K562 (cell line): ENCODE results near the gene KIAA0319L. TPM values are rescaled to one million over a fixed set of nuclear protein-coding genes. Genes with fewer than 3 reads are reported as not detected.

Experiments
- BCL6 ChIP-seq: fragments of 250-450 bp; sonication (Bioruptor Pico); IDR thresholded peaks from 2 replicates; pipeline ENCODE4 v1.4.0; 2020
- BRF1 ChIP-seq: IDR thresholded peaks from 3 replicates; pipeline ENCODE4 v1.6.1; 2011; ENCODE audit warnings: borderline replicate concordance, mild to moderate bottlenecking; ENCODE audit not compliant: insufficient read length; ENCODE audit errors: extremely low read depth
- CBX5 ChIP-seq: IDR thresholded peaks from 2 replicates; pipeline ENCODE4 v1.6.1; 2014; ENCODE audit warnings: low read depth, borderline replicate concordance
- COPS2 ChIP-seq: fragments of 450-650 bp; conservative IDR thresholded peaks from 2 replicates; pipeline ENCODE4 v1.6.1; 2016; ENCODE audit warnings: mild to moderate bottlenecking, moderate library complexity
- CXXC5 ChIP-seq: fragments of 250-450 bp; sonication (Bioruptor Pico); IDR thresholded peaks from 2 replicates; pipeline ENCODE4 v1.8.0; 2022; ENCODE audit warnings: inconsistent platforms, mild to moderate bottlenecking, moderate library complexity
- ETV1 ChIP-seq: fragments of 450-650 bp; conservative IDR thresholded peaks from 2 replicates; pipeline ENCODE4 v1.6.1; 2016; ENCODE audit warnings: missing genetic modification characterization, control low read depth, low read depth, missing compliant biosample characterization
- ETV5 ChIP-seq: sonication (generic); formaldehyde crosslinking; IDR thresholded peaks from 2 replicates; pipeline ENCODE4 v1.4.0; 2020; ENCODE audit warnings: low read depth, mild to moderate bottlenecking, missing genetic modification reagents
- GATAD2A ChIP-seq: fragments of 450-650 bp; IDR thresholded peaks from 2 replicates; pipeline ENCODE4 v1.6.1; 2017
- HMG20A ChIP-seq: fragments of 450-650 bp; formaldehyde crosslinking; conservative IDR thresholded peaks from 2 replicates; pipeline ENCODE4 v1.4.0; 2020; ENCODE audit warnings: mild to moderate bottlenecking, mixed read lengths
- ILK ChIP-seq: fragments of 450-650 bp; IDR thresholded peaks from 2 replicates; pipeline ENCODE4 v1.6.1; 2016; ENCODE audit warnings: missing genetic modification characterization, low read depth, mild to moderate bottlenecking, missing compliant biosample characterization, moderate library complexity, borderline replicate concordance
- KAT7 ChIP-seq: sonication (generic); formaldehyde crosslinking; IDR thresholded peaks from 2 replicates; pipeline ENCODE4 v1.8.0; 2022; ENCODE audit warnings: missing genetic modification reagents, mild to moderate bottlenecking, borderline replicate concordance
- KLF1 ChIP-seq: fragments of 450-650 bp; IDR thresholded peaks from 2 replicates; pipeline ENCODE4 v1.6.1; 2016; ENCODE audit warnings: missing genetic modification characterization, missing compliant biosample characterization
- MECOM ChIP-seq: fragments of 250-450 bp; sonication (Bioruptor Pico); IDR thresholded peaks from 2 replicates; pipeline ENCODE4 v1.8.0; 2022; ENCODE audit warnings: inconsistent platforms
- NBN ChIP-seq: fragments of 450-650 bp; IDR thresholded peaks from 2 replicates; pipeline ENCODE4 v1.6.1; 2016; ENCODE audit warnings: low read depth, mild to moderate bottlenecking
- POLR2AphosphoS2 ChIP-seq: IDR thresholded peaks from 2 replicates; pipeline ENCODE4 v1.6.1; 2012; ENCODE audit warnings: low read length, improper control_type of control experiment
- PYGO2 ChIP-seq: fragments of 450-650 bp; IDR thresholded peaks from 2 replicates; pipeline ENCODE4 v1.6.1; 2016; ENCODE audit warnings: mild to moderate bottlenecking, missing genetic modification characterization, moderate library complexity, missing compliant biosample characterization
- RAD21 ChIP-seq, 2 experiments: fragments of 250-450 bp in 1 of 2; fragments of 450-650 bp in 1 of 2; sonication (Bioruptor Pico) in 1 of 2; formaldehyde crosslinking in 1 of 2; IDR thresholded peaks in 1 of 2; conservative IDR thresholded peaks in 1 of 2; 2 replicates each; pipeline versions ENCODE4 v1.4.0 to v1.8.0; 2020 to 2022; ENCODE audit warnings: mild to moderate bottlenecking in 2 of 2, moderate library complexity in 1 of 2
- RBFOX2 ChIP-seq: fragments of 200-400 bp; formaldehyde crosslinking; IDR thresholded peaks from 2 replicates; pipeline ENCODE4 v1.6.1; 2017; ENCODE audit warnings: low read depth, mild to moderate bottlenecking, low read length, moderate library complexity
- RHOXF2B ChIP-seq: fragments of 250-450 bp; sonication (Bioruptor Pico); conservative IDR thresholded peaks from 2 replicates; pipeline ENCODE4 v1.5.1; 2021
- SMAD3 ChIP-seq: fragments of 450-650 bp; formaldehyde crosslinking; conservative IDR thresholded peaks from 2 replicates; pipeline ENCODE4 v1.4.0; 2020; ENCODE audit warnings: mild to moderate bottlenecking
- SMARCA5 ChIP-seq: fragments of 450-650 bp; IDR thresholded peaks from 2 replicates; pipeline ENCODE4 v1.6.1; 2016
- SMARCC2 ChIP-seq: fragments of 450-650 bp; IDR thresholded peaks from 2 replicates; pipeline ENCODE4 v1.6.1; 2017; ENCODE audit warnings: antibody characterized with exemption, moderate library complexity, mild to moderate bottlenecking, low read depth
- STAT5A ChIP-seq: IDR thresholded peaks from 2 replicates; pipeline ENCODE4 v1.6.1; 2012; ENCODE audit warnings: low read length, inconsistent platforms, borderline replicate concordance
- TFAM ChIP-seq: fragments of 250-450 bp; sonication (Bioruptor Pico); conservative IDR thresholded peaks from 2 replicates; pipeline ENCODE4 v1.5.0; 2021; ENCODE audit warnings: mild to moderate bottlenecking, moderate library complexity
- ZFP36 ChIP-seq: fragments of 150-350 bp; IDR thresholded peaks from 2 replicates; pipeline ENCODE4 v1.6.1; 2018; ENCODE audit warnings: low read length, low read depth; ENCODE audit not compliant: partially characterized antibody
- ZKSCAN3 ChIP-seq: fragments of 250-450 bp; sonication (Bioruptor Pico); IDR thresholded peaks from 2 replicates; pipeline ENCODE4 v1.4.0; 2020
- ZNF23 ChIP-seq: fragments of 250-450 bp; sonication (Bioruptor Pico); IDR thresholded peaks from 2 replicates; pipeline ENCODE4 v1.4.0; 2020; ENCODE audit warnings: mild to moderate bottlenecking
- ZNF253 ChIP-seq: fragments of 250-450 bp; sonication (Bioruptor Pico); conservative IDR thresholded peaks from 2 replicates; pipeline ENCODE4 v1.6.1; 2021; ENCODE audit warnings: mild to moderate bottlenecking
- ZNF431 ChIP-seq: sonication (generic); formaldehyde crosslinking; IDR thresholded peaks from 2 replicates; pipeline ENCODE4 v1.8.0; 2022; ENCODE audit warnings: mild to moderate bottlenecking, missing genetic modification reagents
- ZNF57 ChIP-seq: fragments of 450-650 bp; formaldehyde crosslinking; IDR thresholded peaks from 2 replicates; pipeline ENCODE4 v1.4.0; 2020; ENCODE audit warnings: mild to moderate bottlenecking, moderate library complexity
- polyA plus RNA-seq, 8 experiments: library from polyadenylated mRNA; depleted of rRNA in 4 of 8; stranded (reverse) in 5 of 8; unstranded in 3 of 8; fragments of >200 nt; fragmentation: Nextera tagmentation in 2 of 8; fragmentation: Illumina TruSeq in 1 of 8; extraction: Ambion mirVana in 2 of 8; extraction: Trizol in 1 of 8; gene quantifications; 2 replicates each; pipeline versions ENCODE4 v1.2.1 to v1.2.3, GENCODE V29; 2011 to 2014; ENCODE audit warnings: inconsistent platforms in 1 of 8, missing spikeins in 1 of 8
- total RNA-seq, 7 experiments: library from RNA; depleted of rRNA in 6 of 7; stranded (reverse); fragments of >200 nt in 6 of 7; fragmentation: Illumina TruSeq in 2 of 7; extraction: Trizol in 2 of 7; gene quantifications; 2 replicates each; pipeline versions ENCODE4 v1.2.1 to v1.2.3, GENCODE V29; 2011 to 2021; ENCODE audit warnings: low replicate concordance in 1 of 7
- TF ChIP-seq, protein P1 (sequence below): IDR thresholded peaks from 2 replicates; pipeline ENCODE4 v1.6.1; 2014; ENCODE audit warnings: antibody characterized with exemption
- TF ChIP-seq, protein P2 (sequence below): sonication (generic); formaldehyde crosslinking; IDR thresholded peaks from 2 replicates; pipeline ENCODE4 v1.8.1; 2023; ENCODE audit warnings: mild to moderate bottlenecking, missing genetic modification reagents, moderate library complexity

KIAA0319L gene
- total and polyA plus RNA-seq, 9 of the 15 experiments (the other 6 are each of a cell fraction or from before 2014, with no cell fraction given), result 2.4 to 51.7 (median 27.4) TPM

DNA sequence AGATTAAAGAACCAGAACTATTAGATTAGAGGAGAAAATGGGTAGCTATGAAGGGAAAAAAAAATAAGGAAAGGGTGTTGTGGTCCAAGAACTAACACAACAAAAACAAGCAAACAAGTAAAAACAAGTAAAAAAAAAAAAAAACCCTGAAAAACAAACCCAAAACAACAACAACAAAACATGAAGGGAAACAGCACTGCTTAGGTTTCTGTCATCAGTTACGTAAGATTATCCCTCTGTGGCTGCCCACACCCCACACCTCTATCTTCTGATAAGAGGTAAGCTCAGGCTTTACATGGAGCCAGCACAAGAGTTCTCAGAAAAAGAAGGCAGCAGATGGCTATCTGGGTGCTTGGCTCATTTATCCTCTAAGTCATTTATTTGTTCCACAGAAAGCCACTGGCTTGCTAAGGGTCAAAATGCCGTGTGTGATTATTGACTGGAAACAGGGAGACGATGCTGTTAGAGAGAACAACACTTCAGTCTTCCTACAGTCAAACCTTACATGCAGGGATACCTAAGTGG, 57.5 kb downstream of the KIAA0319L start (continued):
- no peak for TF ChIP-seq HMG20A
- TF ChIP-seq ZNF23 (CRISPR knock-in tag), result no peak
- TF ChIP-seq POLR2AphosphoS2, result no peak
- peak; percentile 97 for TF ChIP-seq NBN
- TF ChIP-seq, protein P1, sequence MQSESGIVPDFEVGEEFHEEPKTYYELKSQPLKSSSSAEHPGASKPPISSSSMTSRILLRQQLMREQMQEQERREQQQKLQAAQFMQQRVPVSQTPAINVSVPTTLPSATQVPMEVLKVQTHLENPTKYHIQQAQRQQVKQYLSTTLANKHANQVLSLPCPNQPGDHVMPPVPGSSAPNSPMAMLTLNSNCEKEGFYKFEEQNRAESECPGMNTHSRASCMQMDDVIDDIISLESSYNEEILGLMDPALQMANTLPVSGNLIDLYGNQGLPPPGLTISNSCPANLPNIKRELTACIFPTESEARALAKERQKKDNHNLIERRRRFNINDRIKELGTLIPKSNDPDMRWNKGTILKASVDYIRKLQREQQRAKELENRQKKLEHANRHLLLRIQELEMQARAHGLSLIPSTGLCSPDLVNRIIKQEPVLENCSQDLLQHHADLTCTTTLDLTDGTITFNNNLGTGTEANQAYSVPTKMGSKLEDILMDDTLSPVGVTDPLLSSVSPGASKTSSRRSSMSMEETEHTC, result no peak
- TF ChIP-seq, protein P2, sequence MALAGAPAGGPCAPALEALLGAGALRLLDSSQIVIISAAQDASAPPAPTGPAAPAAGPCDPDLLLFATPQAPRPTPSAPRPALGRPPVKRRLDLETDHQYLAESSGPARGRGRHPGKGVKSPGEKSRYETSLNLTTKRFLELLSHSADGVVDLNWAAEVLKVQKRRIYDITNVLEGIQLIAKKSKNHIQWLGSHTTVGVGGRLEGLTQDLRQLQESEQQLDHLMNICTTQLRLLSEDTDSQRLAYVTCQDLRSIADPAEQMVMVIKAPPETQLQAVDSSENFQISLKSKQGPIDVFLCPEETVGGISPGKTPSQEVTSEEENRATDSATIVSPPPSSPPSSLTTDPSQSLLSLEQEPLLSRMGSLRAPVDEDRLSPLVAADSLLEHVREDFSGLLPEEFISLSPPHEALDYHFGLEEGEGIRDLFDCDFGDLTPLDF, result no peak
- 0 out of 2 replicates have a peak, but pooled peaks have one; percentile 33 for TF ChIP-seq MECOM (CRISPR knock-in tag)
- TF ChIP-seq KAT7, result no peak
- no peak for TF ChIP-seq ILK
- no peak for TF ChIP-seq PYGO2 (tag)
- no peak for TF ChIP-seq SMAD3
- TF ChIP-seq CXXC5 (CRISPR knock-in tag), result peak; percentile 86
- TF ChIP-seq RHOXF2B (CRISPR knock-in tag), result no peak
- TF ChIP-seq ZFP36, result no peak
- TF ChIP-seq COPS2, result no peak
- TF ChIP-seq KLF1 (tag), result no peak
- TF ChIP-seq ZNF253 (CRISPR knock-in tag), result no peak
- no peak for TF ChIP-seq ZKSCAN3 (CRISPR knock-in tag)
- 0 out of 2 replicates have a peak, but pooled peaks have one; percentile 80 for TF ChIP-seq SMARCA5
- no peak for TF ChIP-seq TFAM (CRISPR knock-in tag)
- TF ChIP-seq ZNF57 (CRISPR knock-in tag), result no peak
- TF ChIP-seq SMARCC2, result peak; percentile 94
- TF ChIP-seq ETV5, result no peak
- TF ChIP-seq ZNF431 (CRISPR knock-in tag), result no peak
- TF ChIP-seq ETV1, result no peak
- peak; percentile 99 for TF ChIP-seq STAT5A
- TF ChIP-seq CBX5, result 0 out of 2 replicates have a peak, but pooled peaks have one; percentile 25
- TF ChIP-seq BRF1, result no peak
- no peak for TF ChIP-seq RBFOX2
- 0 out of 4 replicates have a peak, but pooled peaks of 1 of the 2 experiments have one; percentile 21 for TF ChIP-seq RAD21 (CRISPR knock-in tag; conservative IDR thresholded peaks at IDR 0.05 in 1 of 2, IDR thresholded peaks at IDR 0.05 in 1 of 2)
- no peak for TF ChIP-seq BCL6 (CRISPR knock-in tag)
- TF ChIP-seq GATAD2A, result peak; percentile 97
